HuH-7 (cell line): Measurements from ENCODE around the gene MTHFSD.

Source experiments
- DNase-seq: peaks from one replicate; pipeline ENCODE4 v3.0.0; 2011; ENCODE audit warnings: low spot score

Gene MTHFSD

GRCh38 chr16:86570558-86571529 lies 15.8 kb upstream of the MTHFSD start:
- DNase-seq = no peak

GRCh38 chr16:86569701-86570447 lies 14.8 kb upstream of the MTHFSD start:
- DNase-seq = no peak

GRCh38 chr16:86568677-86569623 lies 13.9 kb upstream of the MTHFSD start:
- no peak for DNase-seq

- DNase-seq = no peak
Measured at GRCh38 chr16:86567701-86568581, 12.9 kb upstream of the MTHFSD start.

DNA sequence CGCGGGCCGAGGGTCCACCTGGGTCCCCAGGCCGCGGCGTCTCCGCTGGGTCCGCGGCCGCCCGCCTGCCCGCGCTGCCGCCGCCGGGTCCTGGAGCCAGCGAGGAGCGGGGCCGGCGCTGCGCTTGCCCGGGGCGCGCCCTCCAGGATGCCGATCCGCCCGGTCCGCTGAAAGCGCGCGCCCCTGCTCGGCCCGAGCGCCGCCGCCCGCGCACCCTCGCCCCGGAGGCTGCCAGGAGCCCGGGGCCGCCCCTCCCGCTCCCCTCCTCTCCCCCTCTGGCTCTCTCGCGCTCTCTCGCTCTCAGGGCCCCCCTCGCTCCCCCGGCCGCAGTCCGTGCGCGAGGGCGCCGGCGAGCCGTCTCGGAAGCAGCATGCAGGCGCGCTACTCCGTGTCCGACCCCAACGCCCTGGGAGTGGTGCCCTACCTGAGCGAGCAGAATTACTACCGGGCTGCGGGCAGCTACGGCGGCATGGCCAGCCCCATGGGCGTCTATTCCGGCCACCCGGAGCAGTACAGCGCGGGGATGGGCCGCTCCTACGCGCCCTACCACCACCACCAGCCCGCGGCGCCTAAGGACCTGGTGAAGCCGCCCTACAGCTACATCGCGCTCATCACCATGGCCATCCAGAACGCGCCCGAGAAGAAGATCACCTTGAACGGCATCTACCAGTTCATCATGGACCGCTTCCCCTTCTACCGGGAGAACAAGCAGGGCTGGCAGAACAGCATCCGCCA lies 12.1 kb upstream of the MTHFSD start:
- no peak for DNase-seq

- DNase-seq = no peak
Measured at GRCh38 chr16:86566601-86566965, 11.5 kb upstream of the MTHFSD start, which contains the start of gene FOXC2. FOXC2 (plus strand) TSS chr16:86566829; CDS start chr16:86567336, 507 bp downstream.

GRCh38 chr16:86565644-86566511 lies 10.8 kb upstream of the MTHFSD start:
- DNase-seq = no peak

DNA sequence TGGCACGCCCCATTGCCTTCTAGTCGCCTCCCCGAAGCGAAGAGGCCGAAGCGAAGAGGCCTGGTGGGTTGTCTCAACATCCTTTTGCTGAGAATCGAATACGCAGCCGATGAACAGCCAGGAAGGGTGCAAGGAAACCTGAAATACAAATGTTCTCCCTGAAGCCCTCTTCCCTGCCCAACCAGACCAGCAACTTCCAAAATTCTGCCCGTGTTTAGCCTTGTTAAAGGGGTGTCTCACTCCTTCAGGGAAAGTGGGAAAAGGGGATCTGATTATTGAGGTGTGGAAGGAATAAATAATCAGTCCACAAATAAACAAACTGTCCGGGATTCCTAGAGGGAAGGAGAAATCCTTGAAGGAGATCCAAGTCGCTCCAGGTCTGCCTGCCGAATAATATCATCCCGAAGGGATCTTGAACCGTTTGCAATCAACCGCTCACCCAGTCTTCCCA lies 10.2 kb upstream of the MTHFSD start:
- no peak for DNase-seq

DNA sequence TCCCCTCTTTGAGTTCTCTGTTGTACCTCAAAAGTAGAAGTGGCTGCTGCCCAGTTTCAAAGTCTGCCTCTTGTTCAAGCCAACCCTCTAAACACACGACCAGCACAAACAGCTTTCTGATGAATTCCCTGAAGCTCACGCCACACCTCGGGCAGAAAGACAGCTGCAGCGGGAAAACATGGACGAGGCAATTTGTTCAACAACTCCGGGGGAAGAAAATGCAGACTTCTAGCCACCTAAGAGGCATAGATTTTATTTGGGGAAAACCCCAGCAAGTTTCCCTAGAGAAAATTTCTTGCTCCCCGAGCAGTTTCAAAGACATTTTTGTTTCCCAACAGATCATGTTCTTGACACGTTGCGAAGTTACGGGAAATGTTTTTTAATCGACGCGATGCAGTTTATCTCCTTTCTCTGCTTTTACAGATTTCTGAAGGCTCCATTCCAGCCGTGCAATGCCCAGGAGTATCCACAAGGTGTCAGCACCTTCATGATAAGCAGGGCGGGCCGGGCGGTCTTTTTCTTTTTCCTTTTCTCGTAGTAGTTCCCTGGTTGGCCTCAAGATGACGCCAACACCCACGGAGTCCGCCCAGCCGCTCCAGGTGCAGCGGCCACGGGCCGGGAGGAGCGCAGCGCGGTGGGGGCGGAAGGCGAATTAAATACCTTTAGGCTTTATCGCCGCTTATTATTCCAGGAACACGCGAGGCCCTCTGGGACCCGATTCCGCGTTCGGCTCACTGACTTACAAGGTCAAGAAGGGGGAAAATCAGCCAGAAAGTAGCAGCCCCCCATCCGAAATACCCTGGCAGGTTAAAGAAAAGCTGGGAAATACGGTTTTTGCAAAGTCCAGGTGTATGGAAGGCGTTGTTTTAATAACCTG lies 8.7 kb upstream of the MTHFSD start:
- DNase-seq = peak; percentile 86

- no peak for DNase-seq
Measured at GRCh38 chr16:86562356-86562755, 7.3 kb upstream of the MTHFSD start.

DNA sequence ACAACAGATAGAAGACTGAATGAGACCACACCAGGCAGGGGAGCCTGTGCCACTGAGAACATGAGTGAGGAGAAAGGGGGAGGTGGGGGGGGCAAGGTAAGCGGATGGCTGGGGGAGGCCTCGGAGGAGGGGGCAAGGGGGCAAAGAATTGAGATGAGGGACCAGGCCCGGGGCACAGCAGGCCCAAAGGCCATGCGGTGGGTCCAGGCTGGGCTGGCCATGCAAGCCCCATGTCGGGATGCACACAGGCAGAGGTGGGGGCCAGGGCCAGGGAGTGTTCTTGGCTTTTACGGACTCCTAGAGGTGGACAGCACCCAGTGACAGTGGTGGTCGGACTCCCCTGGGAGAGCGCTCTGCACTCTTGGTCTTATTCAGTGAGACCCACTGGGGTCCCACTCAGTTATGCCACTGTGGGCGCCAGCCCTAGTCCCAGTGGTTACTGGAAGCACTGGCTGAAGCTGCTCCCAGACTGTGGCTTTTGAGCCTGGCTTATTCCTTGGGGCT lies 4.8 kb upstream of the MTHFSD start:
- DNase-seq = no peak

DNA sequence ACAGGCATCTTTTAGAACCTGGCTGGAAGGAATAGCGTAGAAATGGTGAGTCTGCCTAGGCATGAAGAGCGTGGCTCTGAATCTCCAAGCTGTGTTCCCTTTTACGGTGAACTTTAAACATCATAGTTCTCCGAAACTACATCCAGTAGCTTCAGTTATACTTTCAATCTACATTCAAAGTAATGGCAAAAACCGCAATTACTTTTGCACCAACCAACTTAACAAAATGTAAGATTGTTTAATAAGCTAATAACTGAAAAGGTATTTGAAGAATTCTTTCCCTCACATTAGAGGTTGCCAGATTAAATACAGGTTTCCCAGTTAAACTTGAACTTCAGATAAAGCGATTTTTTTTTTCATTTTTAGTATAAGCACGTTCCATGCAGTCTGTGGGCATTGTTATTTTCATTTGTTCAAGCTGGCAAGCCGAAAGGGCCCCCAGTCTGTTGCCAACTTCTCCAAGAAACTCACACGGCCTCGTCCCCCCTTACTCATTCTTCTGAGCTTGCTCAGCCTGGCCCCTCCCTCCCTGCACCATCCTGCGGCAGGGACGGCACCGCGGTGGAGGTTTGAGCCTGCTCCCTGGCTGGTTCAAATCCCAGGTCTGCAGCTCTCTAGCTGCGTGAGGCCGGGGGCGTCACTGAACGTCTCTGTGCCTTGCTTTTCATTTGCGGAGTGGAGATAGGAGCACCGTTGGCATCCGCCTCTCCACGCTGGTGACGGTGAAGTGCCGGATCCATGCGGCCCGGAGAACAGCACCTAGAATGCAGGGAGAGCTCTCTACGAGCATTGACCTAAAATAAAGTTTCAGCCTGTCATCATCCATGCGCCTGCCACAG lies 3.5 kb upstream of the MTHFSD start:
- DNase-seq = no peak

DNA sequence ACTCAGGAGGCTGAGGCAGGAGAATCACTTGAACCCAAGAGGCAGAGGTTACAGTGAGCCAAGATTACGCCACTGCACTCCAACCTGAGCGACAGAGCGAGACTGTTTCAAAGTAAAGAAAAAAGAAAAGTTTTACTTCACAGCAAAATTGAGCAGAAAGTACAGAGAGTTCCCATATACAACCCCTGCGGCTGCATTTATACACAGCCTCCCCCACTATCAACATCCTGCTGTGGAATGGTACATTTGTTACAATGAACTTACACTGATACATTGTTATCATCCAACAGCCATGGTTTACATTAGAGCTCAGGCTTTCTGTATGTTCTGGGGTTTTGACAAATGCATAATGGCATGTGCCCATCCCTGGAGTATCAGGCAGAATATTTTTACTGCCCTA lies 2.6 kb upstream of the MTHFSD start:
- DNase-seq = no peak

DNA sequence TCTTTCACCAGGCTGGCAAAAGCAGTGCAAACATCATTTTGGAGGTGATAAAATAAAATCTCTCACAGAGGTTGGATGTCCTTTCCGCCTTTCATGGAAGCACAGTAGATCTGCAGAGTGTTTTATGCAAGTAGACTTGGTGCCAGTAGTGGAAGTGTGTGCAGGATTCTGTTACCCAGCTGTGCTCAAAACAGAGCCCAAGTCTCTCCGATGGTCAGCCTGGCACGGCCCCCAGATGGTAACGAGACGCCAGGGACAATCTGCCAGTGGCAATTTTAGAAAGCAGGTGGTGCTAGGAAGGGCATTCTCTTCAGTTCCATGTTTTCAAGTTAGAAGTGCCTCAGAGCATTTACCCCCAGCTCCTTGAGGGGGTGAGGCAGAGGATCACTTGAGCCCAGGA lies 1.5 kb upstream of the MTHFSD start:
- DNase-seq = no peak

GRCh38 chr16:86555704-86556075 lies 655 bp upstream of the MTHFSD start:
- DNase-seq = no peak

DNA sequence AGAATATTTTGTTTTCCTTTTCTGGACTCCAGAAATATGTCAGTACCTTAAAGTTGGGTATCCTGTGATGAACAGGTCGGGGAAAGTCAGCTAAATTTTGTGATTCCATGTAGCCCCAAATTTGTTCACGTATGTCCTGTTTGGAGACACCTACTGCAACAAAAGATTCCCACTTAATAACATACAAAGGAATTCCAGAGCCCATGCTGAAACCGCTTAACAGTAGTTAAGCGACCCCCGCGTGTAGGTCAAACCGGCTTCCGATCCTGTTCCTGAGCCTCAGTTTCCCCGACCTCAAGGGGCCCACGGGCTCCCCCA lies 477 bp downstream of the MTHFSD start:
- DNase-seq = no peak

DNA sequence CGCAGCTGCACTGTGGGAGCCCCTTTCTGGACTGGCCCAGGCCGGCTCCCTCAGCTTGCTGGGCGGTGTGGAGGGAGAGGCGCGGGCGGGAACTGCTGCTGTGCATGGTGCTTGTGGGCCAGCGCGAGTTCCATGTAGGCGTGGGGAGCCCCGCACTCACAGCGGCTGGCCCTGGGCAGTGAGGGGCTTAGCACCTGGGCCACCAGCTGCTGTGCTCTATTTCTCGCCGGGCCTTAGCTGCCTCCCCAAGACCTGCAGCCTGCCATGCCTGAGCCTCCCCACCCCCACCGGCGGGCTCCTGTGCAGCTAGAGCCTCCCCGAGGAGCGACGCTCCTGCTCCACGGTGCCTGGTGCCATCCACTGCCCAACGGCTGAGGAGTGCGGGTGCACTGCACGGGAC lies 1.7 kb downstream of the MTHFSD start:
- no peak for DNase-seq
